OCI-LY7 (cell line): ENCODE data around the gene LRRC72. TPM values are rescaled to one million over a fixed set of nuclear protein-coding genes. Genes with fewer than 3 reads are reported as not detected.

ENCODE experiments used
- BruUV-seq: library from RNA; stranded (reverse); fragments of 400-500 nt; replicated peaks from 2 replicates; lab custom pipeline; 2021; lab: Mats Ljungman, UMichigan
- CTCF ChIA-PET: fragments of 300-600 bp; sonication (Branson Sonifier 250); formaldehyde crosslinking; loops from one replicate; lab custom pipeline; 2022; ENCODE audit warnings: antibody characterized with exemption; ENCODE audit not compliant: unreplicated experiment; lab: Charles Lee
- POLR2A ChIA-PET: fragments of 300-600 bp; sonication (Branson Sonifier 250); formaldehyde crosslinking; loops from one replicate; lab custom pipeline; 2022; ENCODE audit warnings: antibody characterized with exemption; lab: Charles Lee
- DNase-seq: peaks from one replicate; pipeline ENCODE4 v3.0.0-alpha.2; 2015; ENCODE audit warnings: low spot score
- H2AFZ ChIP-seq: fragments of 200-600 bp; sonication (generic), shearing (Covaris generic); 2 replicates; pipeline ENCODE4 v1.6.1; 2014; ENCODE audit warnings: mild to moderate bottlenecking, antibody characterized with exemption, low read length, moderate library complexity
- H3K27ac ChIP-seq: fragments of 200-600 bp; sonication (generic); 2 replicates; pipeline ENCODE4 v1.5.1; 2014; ENCODE audit warnings: mixed run types, low read depth, mild to moderate bottlenecking, moderate library complexity, low read length, inconsistent platforms; ENCODE audit not compliant: poor library complexity, severe bottlenecking
- H3K36me3 ChIP-seq: fragments of 200-600 bp; sonication (generic); 2 replicates; pipeline ENCODE4 v1.6.1; 2014; ENCODE audit warnings: mild to moderate bottlenecking, antibody characterized with exemption, low read length, moderate library complexity, mixed read lengths; ENCODE audit not compliant: insufficient read depth
- H3K4me1 ChIP-seq: fragments of 200-600 bp; sonication (generic); 2 replicates; pipeline ENCODE4 v1.5.1; 2014; ENCODE audit warnings: mild to moderate bottlenecking, low read length; ENCODE audit not compliant: insufficient read depth, poor library complexity, severe bottlenecking
- H3K4me2 ChIP-seq: fragments of 200-600 bp; sonication (generic); 2 replicates; pipeline ENCODE4 v1.6.1; 2014; ENCODE audit warnings: mild to moderate bottlenecking, low read length
- H3K4me3 ChIP-seq: fragments of 200-600 bp; sonication (generic); 2 replicates; pipeline ENCODE4 v1.5.1; 2014; ENCODE audit warnings: mild to moderate bottlenecking, low read depth, low read length; ENCODE audit not compliant: poor library complexity, severe bottlenecking
- H3K79me2 ChIP-seq: fragments of 200-600 bp; sonication (generic); 2 replicates; pipeline ENCODE4 v1.6.1; 2016; ENCODE audit warnings: low read depth, mild to moderate bottlenecking, low read length, moderate library complexity, mixed read lengths; ENCODE audit not compliant: insufficient read depth
- H3K9me2 ChIP-seq: fragments of 200-600 bp; sonication (generic); 2 replicates; pipeline ENCODE4 v1.6.1; 2016; ENCODE audit warnings: mild to moderate bottlenecking, low read length, mixed read lengths; ENCODE audit not compliant: insufficient read depth
- H3K9me3 ChIP-seq: fragments of 200-600 bp; sonication (generic); 2 replicates; pipeline ENCODE4 v1.6.1; 2014; ENCODE audit warnings: mild to moderate bottlenecking, mixed run types, low read length, mixed read lengths
- H4K20me1 ChIP-seq: fragments of 200-600 bp; sonication (generic); 2 replicates; pipeline ENCODE4 v1.6.1; 2014; ENCODE audit warnings: mild to moderate bottlenecking, antibody characterized with exemption, low read length, moderate library complexity, mixed read lengths; ENCODE audit not compliant: insufficient read depth
- CTCF ChIP-seq: fragments of 200-600 bp; sonication (generic); conservative IDR thresholded peaks from 2 replicates; pipeline ENCODE4 v1.5.1; 2014; ENCODE audit warnings: mild to moderate bottlenecking, antibody characterized with exemption, low read length, moderate library complexity, mixed read lengths
- EZH2phosphoT487 ChIP-seq: fragments of 200-600 bp; sonication (generic); IDR thresholded peaks from 2 replicates; pipeline ENCODE4 v1.6.1; 2018; ENCODE audit warnings: low read depth, borderline replicate concordance, mild to moderate bottlenecking, mixed run types, antibody characterized with exemption, low read length, moderate library complexity, mixed read lengths
- intact Hi-C: fragments of 100-400 bp; cut with micrococcal nuclease; formaldehyde crosslinking; loops from one replicate; pipeline ENCODE4 v1.10.0; 2022; ENCODE audit not compliant: unreplicated experiment
- total RNA-seq, 2 experiments: library from RNA; depleted of rRNA in 1 of 2; stranded (reverse); fragments of >200 nt in 1 of 2; shearing (Covaris generic) in 1 of 2; gene quantifications; 2 replicates each; pipeline ENCODE4 v1.2.3, GENCODE V29; 2014 to 2022

The LRRC72 gene
- total RNA-seq, 2 experiments from 2014 or later: not detected

GRCh38 chr7:16619979-16620408, 93.4 kb downstream of the LRRC72 start:
- H3K4me3 ChIP-seq: no peak overlapping the region
- no peaks in the 10 kb centered on the region for H3K9me2 ChIP-seq
- ChIA-PET CTCF (no interaction called here), POLR2A (interaction anchor here (1.6 to 2.1 kb wide), 2 partner anchors 8 to 21 kb away, joined by 5 to 9 read pairs; no protein-coding TSS in a partner anchor)
- no peaks in the 10 kb centered on the region for H4K20me1 ChIP-seq
- intact Hi-C loops: no loop called here
- H3K36me3 ChIP-seq: peaks cover 10% of the 10 kb centered on the region; the same call in 1 of the 2 replicates
- peak; percentile 3 for DNase-seq
- H3K27ac ChIP-seq: no peak overlapping the region
- no peak overlapping the region for H2AFZ ChIP-seq
- TF ChIP-seq CTCF (no peak), EZH2phosphoT487 (no peak)
- no TSS peak for BruUV-seq
- no peak overlapping the region for H3K4me2 ChIP-seq
- no peaks in the 10 kb centered on the region for H3K79me2 ChIP-seq
- no peaks in the 10 kb centered on the region for H3K9me3 ChIP-seq
- H3K4me1 ChIP-seq: no peaks in the 10 kb centered on the region

DNA sequence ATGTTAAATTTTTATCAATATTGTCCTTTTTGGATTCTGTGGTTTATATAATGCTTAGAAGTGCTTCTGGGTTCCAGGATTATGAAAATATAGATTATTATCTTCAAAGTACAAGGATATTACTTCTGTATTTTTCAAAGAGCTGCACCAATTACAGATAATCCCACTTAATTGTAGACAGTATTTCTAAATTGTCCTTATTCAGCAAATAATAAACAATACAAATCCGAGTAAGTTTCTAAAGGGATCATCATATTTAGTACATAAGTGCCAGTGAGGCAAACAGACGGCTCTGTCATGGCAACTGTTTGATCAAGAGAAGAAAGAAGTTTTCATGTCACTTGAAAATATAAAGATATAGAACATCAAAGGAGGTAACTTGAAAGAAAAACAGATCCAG, 99.8 kb downstream of the LRRC72 start:
- no peak overlapping the region for H3K4me3 ChIP-seq
- no peak for DNase-seq
- no peaks in the 10 kb centered on the region for H3K9me2 ChIP-seq
- no TSS peak for BruUV-seq
- H3K9me3 ChIP-seq: no peaks in the 10 kb centered on the region
- H3K79me2 ChIP-seq: no peaks in the 10 kb centered on the region
- no peaks in the 10 kb centered on the region for H4K20me1 ChIP-seq
- H2AFZ ChIP-seq: no peak overlapping the region
- intact Hi-C loops: no loop called here
- H3K4me2 ChIP-seq: no peak overlapping the region
- no peak overlapping the region for H3K27ac ChIP-seq
- CTCF ChIA-PET: no interaction called here
- TF ChIP-seq EZH2phosphoT487: no peak
- no peaks in the 10 kb centered on the region for H3K4me1 ChIP-seq
- POLR2A ChIA-PET: no interaction called here
- H3K36me3 ChIP-seq: 0 out of 2 replicates have a peak, but pooled peaks cover 5% of the 10 kb centered on the region

DNA sequence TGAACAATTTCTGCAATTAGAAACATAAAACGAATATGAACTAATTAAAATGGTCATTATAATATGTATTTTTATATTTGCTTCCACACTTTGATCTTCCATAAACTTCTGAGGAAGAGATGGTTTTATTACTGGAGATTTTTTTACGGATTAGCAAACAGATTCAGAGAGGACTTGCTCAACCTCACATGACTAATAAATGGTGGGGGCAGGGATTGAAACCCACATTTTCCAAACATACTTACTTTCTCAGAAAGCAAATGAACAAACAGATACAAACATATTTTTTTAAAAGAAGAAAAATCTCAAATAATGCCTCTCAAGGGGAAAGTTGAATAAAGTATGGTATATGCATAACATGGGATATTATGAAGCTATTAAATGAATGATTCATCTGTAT, 100.6 kb downstream of the LRRC72 start:
- Histone ChIP-seq H3K9me2 (no peaks in the 10 kb centered on the region), H3K36me3 (0 out of 2 replicates have a peak, but pooled peaks cover 5% of the 10 kb centered on the region), H3K4me1 (no peaks in the 10 kb centered on the region), H3K9me3 (no peaks in the 10 kb centered on the region), H3K4me2 (no peak overlapping the region), H2AFZ (no peak overlapping the region), H3K4me3 (no peak overlapping the region), H4K20me1 (no peaks in the 10 kb centered on the region), H3K27ac (no peak overlapping the region), H3K79me2 (no peaks in the 10 kb centered on the region)
- POLR2A ChIA-PET: no interaction called here
- CTCF ChIA-PET: no interaction called here
- BruUV-seq: no TSS peak
- no peak for DNase-seq
- intact Hi-C loops: no loop called here
- TF ChIP-seq EZH2phosphoT487 (no peak), CTCF (no peak)
